Measurements from ENCODE around the gene UQCR10. TPM values are rescaled to one million over a fixed set of nuclear protein-coding genes. Genes with fewer than 3 reads are reported as not detected.

The UQCR10 gene
- total RNA-seq, result 62.6 and 72.5 TPM in 2 replicates

DNA sequence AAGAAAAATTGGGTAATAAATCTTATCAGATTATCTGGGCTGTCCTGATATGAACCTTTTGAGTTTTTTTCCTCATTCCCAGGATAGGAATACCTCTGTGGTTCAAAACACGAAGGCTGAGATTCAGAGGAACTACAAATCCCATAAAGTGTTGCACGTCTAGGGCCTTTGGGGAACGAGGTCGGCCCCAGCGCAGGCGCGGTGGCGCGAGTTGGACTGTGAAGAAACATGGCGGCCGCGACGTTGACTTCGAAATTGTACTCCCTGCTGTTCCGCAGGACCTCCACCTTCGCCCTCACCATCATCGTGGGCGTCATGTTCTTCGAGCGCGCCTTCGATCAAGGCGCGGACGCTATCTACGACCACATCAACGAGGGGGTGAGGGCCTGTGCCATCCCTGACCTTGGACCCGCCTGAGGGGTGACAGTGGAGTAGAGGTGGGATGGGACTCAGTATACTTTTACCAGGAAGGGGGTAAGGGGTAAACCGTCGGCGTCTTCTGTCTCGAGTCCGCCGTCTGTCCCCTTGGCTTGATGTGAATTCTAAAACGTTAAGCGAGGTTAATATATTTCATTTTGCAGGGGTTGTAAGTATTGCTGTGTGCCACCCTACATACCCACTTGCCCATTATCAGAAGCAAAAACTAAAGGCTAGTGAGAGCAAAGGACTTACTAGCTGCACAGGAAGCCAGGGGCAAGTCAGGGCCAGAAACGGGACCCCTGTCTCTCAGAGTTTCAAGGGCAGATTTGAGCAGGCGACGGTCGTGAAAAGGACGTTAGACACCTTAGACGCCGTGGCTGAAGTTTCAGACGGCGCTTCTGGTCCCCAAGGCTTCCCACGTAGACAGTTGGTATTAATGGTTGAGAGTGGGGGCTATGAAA is at the start of gene UQCR10:
TSS of gene UQCR10 (plus strand) at position 199 of the 881 bp plus-strand sequence. CDS start at position 229, 30 bp downstream.

GRCh38 chr22:29719899-29720645 is 47.1 kb upstream of the UQCR10 start, which contains the start of gene CABP7:
Gene CABP7 (plus strand): TSS chr22:29720003. CDS start chr22:29720425, 422 bp downstream.

DNA sequence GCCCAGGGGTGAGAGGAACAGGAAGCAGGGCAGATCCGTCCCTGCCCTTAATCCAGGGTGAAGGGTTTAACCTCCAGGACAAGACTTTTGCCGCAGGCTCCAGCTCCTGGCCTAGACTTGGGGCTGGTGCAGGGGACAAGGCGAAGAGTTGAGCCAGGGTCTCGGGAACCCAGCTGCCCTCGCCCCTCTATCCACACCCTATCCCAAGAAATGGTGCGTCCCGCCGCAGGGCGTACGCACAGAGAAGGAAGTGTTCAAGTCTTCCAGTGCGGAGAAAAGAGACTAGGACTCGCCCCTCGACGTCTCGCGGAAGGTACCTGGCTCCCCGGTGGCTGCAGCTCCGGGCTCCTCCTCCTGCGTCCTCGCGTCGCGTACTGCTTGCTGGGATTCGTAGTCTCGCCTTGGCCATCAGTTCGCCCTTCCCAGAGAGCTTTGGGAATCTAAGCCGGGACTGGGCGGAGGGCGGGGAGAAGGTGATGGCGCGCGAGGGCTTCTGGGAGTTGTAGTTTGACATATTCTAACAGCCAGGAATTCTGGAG is 468 bp upstream of the UQCR10 start, which contains the start of gene ZMAT5:
TSS of gene ZMAT5 (minus strand) at position 376 of the 539 bp plus-strand sequence. CDS start 18,463 bp downstream, outside the sequence.

Other genes starting within 250 kb of the UQCR10 start
- 49.9 and 98.5 TPM in 2 replicates for gene THOC5, start 213.6 kb upstream of the UQCR10 start, total RNA-seq
- 54.0 and 67.6 TPM in 2 replicates for gene NIPSNAP1, start 186.3 kb upstream of the UQCR10 start, total RNA-seq
- 63.0 and 109 TPM in 2 replicates for gene NF2, start 163.7 kb upstream of the UQCR10 start, total RNA-seq
- gene CABP7, start 47.4 kb upstream of the UQCR10 start, total RNA-seq, result not detected in 2 replicates
- gene ZMAT5, start 362 bp upstream of the UQCR10 start, total RNA-seq, result 13.9 and 15.4 TPM in 2 replicates
- 42.2 and 64.5 TPM in 2 replicates for gene ASCC2, start 70.9 kb downstream of the UQCR10 start, total RNA-seq
- 41.6 and 47.7 TPM in 2 replicates for gene MTMR3, start 115.8 kb downstream of the UQCR10 start, total RNA-seq